Activated T-cell treated with anti-CD3 and anti-CD28 coated beads, Interleukin-2, amount 50 U/mL, for 48 hours (primary cell): ENCODE data around the gene PREP.

ENCODE experiments used
- DNase-seq, 2 experiments: peaks; one replicate each; pipeline ENCODE4 v3.0.0-alpha.2; 2020

PREP gene

DNA sequence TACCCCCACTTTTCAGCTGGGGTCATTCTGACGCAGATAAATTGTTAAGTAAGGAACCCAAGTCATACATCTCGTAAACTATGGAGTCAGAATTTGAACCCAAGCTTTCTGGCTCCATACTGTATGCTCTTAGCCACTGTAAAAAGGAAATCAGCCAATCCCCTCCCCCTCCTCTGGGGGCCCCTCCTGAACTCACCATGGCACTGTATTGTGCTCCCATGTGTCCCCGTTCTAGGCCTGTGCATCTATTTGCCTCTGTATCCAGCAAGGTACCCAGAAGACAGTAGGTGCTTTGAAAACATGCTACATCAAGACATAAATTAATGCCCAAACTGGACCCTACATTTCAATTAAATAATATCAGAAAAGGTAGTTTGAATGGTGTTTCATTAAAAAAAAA is 98.5 kb downstream of the PREP start:
- DNase-seq: no peak

DNA sequence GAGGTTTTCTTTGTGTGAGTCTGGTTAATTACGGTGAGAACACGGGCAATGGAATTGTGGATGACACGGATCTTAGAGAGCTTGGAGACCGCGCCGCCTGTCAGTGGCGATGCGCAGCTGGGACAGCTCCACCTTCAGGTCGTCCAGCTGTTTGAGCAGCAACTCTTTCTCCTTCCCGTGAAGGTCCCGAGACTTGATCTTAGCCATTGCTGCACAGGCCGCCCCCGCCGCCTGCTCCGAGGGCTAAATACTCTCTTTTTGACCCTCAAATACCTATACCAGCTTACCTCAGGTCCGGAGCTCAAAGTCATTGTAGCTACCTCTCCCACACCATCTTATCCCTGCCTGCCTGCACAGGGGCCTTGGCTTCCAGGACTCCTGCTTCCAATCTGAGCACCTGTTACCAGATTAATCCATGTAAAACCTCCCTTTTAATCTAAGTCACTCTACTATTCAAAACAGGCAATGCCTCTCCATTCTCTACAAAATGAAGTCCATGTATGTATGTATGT is 100.2 kb downstream of the PREP start:
- no peak for DNase-seq

DNA sequence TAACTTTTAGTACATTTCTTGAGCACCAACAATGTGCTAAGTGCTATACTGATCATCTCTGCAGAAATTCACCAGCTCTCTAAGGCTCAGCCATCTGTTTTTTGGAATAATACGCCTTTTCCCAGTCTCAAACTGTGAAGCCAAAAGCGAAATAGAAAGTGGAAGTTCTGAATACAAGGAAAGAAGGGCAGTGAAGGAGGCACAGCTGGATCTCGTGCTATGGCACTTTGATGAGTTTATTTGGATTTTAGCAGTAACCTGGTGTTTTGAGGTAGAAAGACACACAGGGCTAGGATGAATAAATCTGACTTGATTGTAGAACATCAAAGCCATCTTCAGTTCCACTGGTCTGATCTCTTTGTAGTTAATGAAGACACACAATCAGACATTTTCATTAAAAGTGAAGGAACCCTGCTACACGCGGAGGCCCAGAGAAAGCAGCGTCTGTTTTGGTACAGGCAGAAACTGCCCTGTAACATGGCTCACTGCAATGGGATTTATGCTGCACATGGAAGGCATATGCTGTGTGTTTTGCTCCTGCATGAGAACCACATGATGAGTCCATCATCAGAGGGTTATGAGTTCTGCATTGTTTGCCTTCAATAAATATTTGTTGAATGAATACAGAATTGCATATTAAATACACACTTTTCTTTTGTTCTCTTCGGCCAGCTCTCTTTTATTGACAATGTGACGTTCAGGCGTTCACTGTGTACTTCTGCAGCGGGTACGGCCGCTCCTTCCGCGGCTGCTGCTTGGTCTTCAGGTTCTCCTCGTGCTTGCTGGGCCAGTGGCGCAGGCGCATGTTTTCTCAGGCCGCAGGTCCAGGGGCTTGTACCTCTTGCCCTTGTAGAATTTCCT is 100.9 kb downstream of the PREP start:
- no peak for DNase-seq

DNA sequence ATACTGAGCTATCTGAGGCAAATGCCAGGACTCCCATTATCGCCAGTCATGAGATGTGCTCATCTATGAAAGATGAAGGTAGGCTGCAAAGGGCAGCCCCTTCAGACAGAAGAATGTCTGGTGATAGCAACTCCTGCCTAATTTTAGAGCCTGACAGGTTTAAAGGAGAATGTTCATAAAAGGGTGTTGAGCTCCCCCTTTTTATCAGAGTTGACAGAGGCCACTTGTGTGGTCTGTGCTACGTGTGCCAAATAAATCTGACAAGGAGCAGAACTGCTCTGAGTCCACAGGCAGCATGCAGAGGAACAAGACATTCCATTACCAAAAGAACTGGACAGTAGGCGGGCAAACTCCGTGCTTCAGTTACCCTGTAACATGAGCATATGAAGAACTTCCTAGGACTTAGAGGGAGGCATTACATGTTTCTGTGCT is 101.8 kb downstream of the PREP start:
- DNase-seq: no peak

GRCh38 chr6:105300090-105300489 is 102.8 kb downstream of the PREP start:
- DNase-seq: no peak

GRCh38 chr6:105294129-105294528 is 108.8 kb downstream of the PREP start:
- no peak for DNase-seq

GRCh38 chr6:105292689-105293339 is 110.1 kb downstream of the PREP start:
- no peak for DNase-seq

DNA sequence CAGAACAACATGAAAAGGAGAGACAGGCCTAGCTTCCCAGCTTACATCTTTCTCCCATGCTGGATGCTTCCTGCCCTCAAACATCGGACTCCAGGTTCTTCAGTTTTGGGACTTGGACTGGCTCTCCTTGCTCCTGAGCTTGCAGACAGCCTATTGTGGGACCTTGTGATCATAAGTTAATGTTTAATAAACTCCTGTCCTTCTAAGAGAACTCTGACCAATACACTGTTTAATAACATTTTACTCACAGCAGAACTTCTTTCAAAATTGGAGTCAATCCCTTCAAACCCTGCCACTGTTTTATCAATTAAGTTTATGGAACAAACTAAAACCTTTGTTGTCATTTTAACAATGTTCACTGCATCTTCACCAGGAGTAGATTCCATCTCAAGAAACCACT is 111.4 kb downstream of the PREP start:
- DNase-seq: no peak

GRCh38 chr6:105282631-105283585 is 120.0 kb downstream of the PREP start:
- no peak for DNase-seq

GRCh38 chr6:105280033-105280432 is 122.8 kb downstream of the PREP start:
- DNase-seq: no peak

- no peak for DNase-seq
These were observed 123.4 kb downstream of the PREP start for GRCh38 chr6:105279463-105279862.

DNA sequence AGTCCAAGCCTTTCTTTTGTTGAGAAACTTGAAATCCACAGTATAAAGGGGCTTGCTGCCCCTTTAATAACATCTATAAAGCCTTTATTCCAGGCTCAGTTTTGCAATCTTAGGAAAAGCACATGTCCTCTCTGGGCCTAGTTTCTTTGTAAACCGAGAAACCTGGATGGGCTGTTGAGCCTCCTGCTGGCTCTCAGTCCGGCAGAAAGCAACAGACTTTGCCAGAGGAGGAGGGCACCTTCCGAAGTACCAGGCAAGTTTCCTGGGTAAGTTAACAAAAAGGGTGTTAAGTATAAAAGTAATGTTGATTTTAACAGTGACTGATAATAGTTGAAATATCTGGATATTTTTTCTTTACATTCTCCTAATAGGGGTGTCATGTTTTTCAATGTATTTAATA is 124.1 kb downstream of the PREP start:
- DNase-seq: no peak

DNA sequence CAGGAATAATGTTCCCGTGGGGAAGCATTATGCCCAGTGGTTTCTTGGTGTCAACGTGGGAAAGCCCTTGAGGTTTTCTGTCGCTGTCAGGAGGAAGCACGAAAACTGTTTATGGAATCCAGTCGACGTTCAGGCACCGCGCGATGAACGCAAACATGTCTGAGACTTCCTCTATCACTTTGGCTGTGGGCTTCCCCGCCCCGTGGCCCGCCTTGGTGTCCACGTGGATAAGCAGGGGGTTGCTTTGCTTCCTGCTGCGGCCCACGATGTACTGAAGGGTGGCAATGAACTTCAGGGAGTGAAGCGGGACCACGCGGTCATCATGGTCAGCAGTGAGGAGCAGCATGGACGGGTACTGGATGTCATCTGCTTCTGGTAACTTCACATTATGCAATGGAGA is 124.8 kb downstream of the PREP start:
- DNase-seq: no peak

- DNase-seq: no peak
These were observed 126.5 kb downstream of the PREP start for GRCh38 chr6:105276374-105276773.

DNA sequence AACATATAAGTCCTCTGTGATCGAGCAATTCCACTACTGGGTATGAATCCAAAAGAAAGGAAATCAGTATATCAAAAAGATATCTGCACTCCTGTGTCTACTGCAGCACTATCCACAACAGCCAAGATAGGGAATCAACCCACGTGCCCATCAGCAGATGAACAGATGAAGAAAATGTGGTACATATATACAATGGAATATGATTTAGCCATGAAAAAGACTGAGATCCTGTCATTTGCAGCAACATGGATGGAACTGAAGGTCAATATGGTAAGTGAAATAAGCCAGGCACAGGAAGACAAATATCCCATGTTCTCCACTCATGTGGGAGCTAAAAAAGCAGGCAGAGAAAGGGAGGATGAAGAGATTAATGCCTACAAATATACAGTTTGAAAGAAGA is 127.3 kb downstream of the PREP start:
- no peak for DNase-seq

- no peak for DNase-seq
These were observed 128.2 kb downstream of the PREP start for GRCh38 chr6:105274678-105275077.

DNA sequence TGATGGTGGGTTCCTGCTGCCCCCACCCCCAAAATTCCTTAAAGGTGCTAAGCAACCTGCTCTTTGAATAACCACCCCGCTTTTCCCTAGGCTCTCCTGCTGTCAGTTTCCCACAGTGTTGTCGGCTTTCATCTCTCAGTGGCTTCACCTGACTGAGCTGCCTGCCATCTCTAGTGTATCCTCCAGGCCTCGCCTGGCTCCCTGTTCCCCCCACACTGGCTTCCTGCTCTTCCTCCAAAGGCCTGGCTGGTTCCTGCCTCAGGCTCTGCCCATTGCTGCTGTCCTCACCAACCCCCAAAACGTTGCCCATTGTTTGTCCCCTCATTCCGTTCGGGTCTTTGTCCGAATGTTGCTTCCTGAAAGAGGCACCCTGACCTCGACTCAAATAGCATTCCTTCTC is 129.3 kb downstream of the PREP start:
- DNase-seq: no peak

DNA sequence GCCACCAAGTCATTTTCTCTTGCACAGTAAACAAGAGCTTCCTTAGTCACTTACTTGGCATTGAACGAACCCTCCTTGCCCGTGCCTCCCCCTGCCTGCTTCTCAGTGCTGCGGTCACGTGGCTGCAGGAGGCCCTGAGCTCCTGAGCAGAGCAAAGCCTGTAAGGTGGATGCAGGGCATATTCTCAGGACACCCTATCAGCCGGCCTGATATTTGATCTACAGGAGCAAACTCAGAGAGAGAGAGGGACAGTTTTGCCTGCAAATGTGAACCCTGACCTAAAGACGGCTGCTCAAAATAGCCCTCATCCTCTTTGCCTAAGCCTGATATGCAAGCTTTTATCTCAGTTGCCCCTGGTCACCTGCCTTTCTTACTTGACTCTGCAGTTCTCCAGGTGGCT is 130.1 kb downstream of the PREP start:
- DNase-seq: no peak

DNA sequence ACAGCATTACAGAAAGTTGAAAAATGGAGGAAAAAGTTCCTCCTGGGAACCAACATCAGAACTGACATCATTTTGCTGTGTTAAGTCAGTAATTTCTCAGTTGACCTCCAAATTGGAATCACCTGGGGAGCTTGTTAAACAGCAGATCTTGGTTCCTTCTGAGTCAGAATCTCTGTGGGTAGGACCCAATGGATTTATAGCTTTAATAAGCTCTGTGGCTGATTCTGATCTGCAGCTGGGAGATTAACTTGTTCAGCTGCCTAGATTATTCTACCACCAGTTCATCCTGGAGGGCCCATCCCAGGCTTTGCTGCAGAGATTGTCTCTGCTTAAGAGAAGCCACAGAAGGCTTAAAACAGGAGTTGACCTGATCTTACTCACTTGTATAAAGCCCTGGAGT is 132.4 kb downstream of the PREP start:
- DNase-seq: no peak

DNA sequence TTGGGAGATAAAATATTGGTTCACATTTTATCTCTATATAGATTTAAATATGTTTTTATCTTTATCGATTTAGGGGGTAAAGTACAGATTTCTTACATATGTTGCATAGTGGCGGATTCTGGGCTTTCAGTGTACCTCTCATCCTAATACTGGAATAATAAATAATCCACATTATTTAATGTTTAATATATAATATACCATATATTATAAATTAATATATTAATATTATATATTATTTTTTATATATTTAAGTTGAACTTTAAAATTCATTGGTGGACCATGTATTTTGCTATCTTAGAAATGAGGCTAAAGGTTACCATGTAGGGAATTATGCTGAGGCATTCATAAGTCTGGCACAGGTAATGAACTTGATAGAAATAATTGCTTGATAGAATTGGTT is 133.5 kb downstream of the PREP start:
- DNase-seq: no peak

DNA sequence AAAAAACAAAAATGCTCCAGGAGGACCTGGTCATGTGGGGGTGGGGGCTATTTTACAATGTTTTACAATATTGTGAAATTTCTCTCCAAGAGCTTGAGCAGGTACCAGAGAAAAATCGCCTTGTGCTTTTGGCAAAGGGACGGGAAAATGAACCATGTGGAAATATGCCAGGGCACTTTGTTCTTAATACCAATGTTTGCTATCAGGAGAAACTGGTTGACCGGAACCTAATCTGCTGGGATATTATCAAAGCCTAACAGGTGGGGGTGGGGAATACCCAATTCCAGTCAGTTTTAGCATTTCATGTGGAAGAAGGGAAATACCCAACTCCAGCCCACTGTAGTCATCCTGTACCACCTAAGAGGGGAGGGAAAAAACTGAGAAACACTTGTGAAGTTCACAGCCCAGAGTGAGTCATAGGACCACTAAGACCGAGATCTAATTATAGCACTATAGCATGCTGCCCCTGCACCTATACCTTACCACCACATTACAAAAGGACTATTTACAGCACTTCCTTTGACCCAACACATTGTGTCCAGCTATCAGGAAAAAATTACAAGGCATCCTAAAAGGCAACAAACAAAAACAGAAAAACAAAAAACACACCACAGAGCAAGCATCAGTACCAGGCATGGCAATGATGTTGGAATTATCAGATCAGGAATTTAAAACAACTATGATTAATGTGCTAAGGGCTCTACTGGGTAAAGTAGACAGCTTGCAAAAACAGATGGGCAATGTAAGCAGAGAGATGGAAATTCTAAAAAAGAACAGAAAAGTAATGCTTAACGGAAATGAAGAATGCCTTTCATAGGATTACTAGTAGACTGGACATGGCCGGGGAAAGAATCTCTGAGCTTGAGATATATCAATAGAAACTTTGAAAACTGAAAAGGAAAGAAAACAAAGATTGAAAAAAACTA is 138.9 kb downstream of the PREP start:
- no peak for DNase-seq
